Measurements from ENCODE around the gene KCNE1.
"Not testable (repeated sequence)": the region's sequence is repeated elsewhere in the genome, so short reads cannot be mapped to it uniquely, and the experiment has no call there.

KCNE1 gene

GRCh38 chr21:34511181-34511580 lies 829 bp downstream of the KCNE1 start:
- DNase-seq (ENCODE audit: low spot score) = no peak

- DNase-seq (ENCODE audit: low spot score) = peak; percentile 46
Observed at GRCh38 chr21:34510148-34511142, 1.6 kb downstream of the KCNE1 start.

- DNase-seq (ENCODE audit: low spot score) = no peak
Observed at GRCh38 chr21:34509151-34509550, 2.9 kb downstream of the KCNE1 start.

GRCh38 chr21:34504595-34504994 lies 7.4 kb downstream of the KCNE1 start:
- DNase-seq (ENCODE audit: low spot score) = no peak

GRCh38 chr21:34502480-34503106 lies 9.4 kb downstream of the KCNE1 start:
- no peak for DNase-seq (ENCODE audit: low spot score)

- no peak for DNase-seq (ENCODE audit: low spot score)
Observed at GRCh38 chr21:34501716-34502115, 10.3 kb downstream of the KCNE1 start.

GRCh38 chr21:34500191-34500590 lies 11.8 kb downstream of the KCNE1 start:
- no peak for DNase-seq (ENCODE audit: low spot score)

GRCh38 chr21:34499116-34499515 lies 12.9 kb downstream of the KCNE1 start:
- DNase-seq (ENCODE audit: low spot score) = no peak

- no peak for DNase-seq (ENCODE audit: low spot score)
Observed at GRCh38 chr21:34498623-34499022, 13.4 kb downstream of the KCNE1 start.

- DNase-seq (ENCODE audit: low spot score) = not testable (repeated sequence)
Observed at GRCh38 chr21:34483854-34484253, 28.2 kb downstream of the KCNE1 start.

GRCh38 chr21:34483435-34483834 lies 28.6 kb downstream of the KCNE1 start:
- DNase-seq (ENCODE audit: low spot score) = not testable (repeated sequence)

- DNase-seq (ENCODE audit: low spot score) = not testable (repeated sequence)
Observed at GRCh38 chr21:34467333-34467732, 44.7 kb downstream of the KCNE1 start.

GRCh38 chr21:34459426-34459825 lies 52.6 kb downstream of the KCNE1 start:
- not testable (repeated sequence) for DNase-seq (ENCODE audit: low spot score)

GRCh38 chr21:34458266-34458665 lies 53.7 kb downstream of the KCNE1 start:
- DNase-seq (ENCODE audit: low spot score) = not testable (repeated sequence)

- not testable (repeated sequence) for DNase-seq (ENCODE audit: low spot score)
Observed at GRCh38 chr21:34456180-34456579, 55.8 kb downstream of the KCNE1 start.

GRCh38 chr21:34455628-34456027 lies 56.4 kb downstream of the KCNE1 start:
- DNase-seq (ENCODE audit: low spot score) = not testable (repeated sequence)

GRCh38 chr21:34447018-34447417 lies 65.0 kb downstream of the KCNE1 start:
- not testable (repeated sequence) for DNase-seq (ENCODE audit: low spot score)

GRCh38 chr21:34443486-34443885 lies 68.5 kb downstream of the KCNE1 start:
- not testable (repeated sequence) for DNase-seq (ENCODE audit: low spot score)

GRCh38 chr21:34429710-34430109 lies 82.3 kb downstream of the KCNE1 start:
- DNase-seq (ENCODE audit: low spot score) = not testable (repeated sequence)

GRCh38 chr21:34428441-34428840 lies 83.6 kb downstream of the KCNE1 start:
- not testable (repeated sequence) for DNase-seq (ENCODE audit: low spot score)

- DNase-seq (ENCODE audit: low spot score) = not testable (repeated sequence)
Observed at GRCh38 chr21:34427339-34427738, 84.7 kb downstream of the KCNE1 start.

GRCh38 chr21:34423805-34424204 lies 88.2 kb downstream of the KCNE1 start, which contains the start of gene SMIM34:
Gene SMIM34, minus strand, starts transcription at chr21:34423951. Its CDS starts 112 bp downstream, at chr21:34423839.
- DNase-seq (ENCODE audit: low spot score) = not testable (repeated sequence)

Data from SW480 (cell line).